ENCODE data around the gene PLCB1.

The PLCB1 gene

DNA sequence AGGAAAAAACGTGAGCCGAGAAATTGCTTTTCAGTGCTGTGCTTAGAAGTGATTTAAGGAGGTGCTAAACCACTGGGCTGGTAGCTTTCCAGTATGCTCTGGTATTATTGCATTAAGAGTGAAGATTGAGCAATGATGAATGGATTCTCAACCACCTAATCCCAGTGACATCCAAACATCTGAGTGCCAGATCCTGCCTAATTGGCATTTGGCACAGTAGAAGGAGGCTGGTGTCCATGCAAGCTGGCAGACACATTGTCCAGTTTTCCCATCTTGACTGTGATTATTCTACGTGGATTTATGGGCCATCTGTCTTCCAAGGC, 538.8 kb downstream of the PLCB1 start:
- no peak overlapping the region for H3K4me3 ChIP-seq (ENCODE audit: low read length)
- DNase-seq (ENCODE audit: low read depth, low spot score) = no peak

DNA sequence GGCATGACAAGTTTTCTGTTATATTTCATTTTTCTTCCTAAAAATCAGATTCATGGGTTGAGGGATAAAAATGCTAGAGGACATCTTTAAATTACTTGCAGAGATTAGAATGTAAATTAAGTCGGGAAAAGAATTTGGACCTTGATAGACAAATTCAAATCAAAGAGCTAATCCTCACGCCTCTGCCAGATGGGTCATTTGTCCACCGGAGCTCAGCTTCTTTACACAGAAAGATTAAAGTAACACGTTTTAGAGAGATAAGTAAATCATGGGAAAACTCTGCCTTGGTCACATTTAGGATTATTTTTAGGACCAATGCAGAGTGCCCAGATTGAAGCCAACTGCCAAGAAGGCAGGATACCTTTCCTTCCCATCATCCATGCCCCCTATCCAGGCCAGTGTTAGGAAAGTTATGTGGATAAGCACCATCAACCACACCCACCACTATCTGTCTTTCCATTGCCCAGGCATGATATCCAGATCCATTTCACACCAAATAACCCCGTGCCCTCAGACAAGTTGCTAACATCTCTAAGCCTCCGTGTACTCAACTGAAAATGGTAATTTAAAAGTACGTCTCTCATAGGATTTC, 539.4 kb downstream of the PLCB1 start:
- no peak for DNase-seq (ENCODE audit: low read depth, low spot score)

DNA sequence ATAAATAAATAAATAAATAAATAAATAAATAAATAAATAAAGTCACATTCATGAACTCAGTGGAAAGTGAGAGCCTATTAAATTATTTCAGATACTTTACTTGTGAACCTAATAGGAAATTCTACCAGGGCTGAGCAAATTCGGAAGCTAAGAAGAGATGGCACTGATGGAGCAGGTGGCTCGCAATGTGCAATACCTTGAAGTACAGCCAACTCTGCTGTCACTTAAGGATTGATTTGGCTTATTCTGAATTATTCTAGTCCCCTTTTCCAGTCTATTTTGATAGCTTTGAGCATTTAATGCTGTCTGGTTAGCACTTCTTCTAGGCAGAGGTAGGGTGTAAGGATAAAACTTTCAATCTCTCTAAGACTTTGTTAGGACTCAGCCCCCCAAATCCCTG, 541.0 kb downstream of the PLCB1 start:
- no peak overlapping the region for H3K4me3 ChIP-seq (ENCODE audit: low read length)
- no peak for DNase-seq (ENCODE audit: low read depth, low spot score)

More for the DNA sequence above, 539.4 kb downstream of the PLCB1 start:
- H3K4me3 ChIP-seq (ENCODE audit: low read length) = no peak overlapping the region

DNA sequence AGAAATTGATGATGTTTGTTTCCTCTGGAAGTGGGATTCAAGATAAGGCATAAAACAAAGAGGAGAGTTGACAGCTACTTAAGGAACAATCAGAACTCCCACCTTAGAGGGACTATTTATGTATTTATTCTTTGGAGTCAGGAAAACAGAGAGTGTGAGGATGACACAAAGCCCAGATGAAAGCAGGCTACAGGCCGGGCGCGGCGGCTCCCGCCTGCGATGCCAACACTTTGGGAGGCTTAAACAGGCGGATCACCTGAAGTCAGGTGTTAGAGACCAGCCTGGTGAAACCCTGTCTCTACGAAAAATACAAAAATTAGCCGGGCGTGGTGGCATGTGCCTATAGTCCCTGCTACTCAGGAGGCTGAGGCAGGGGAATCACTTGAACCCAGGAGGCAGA, 543.8 kb downstream of the PLCB1 start:
- no peak overlapping the region for H3K4me3 ChIP-seq (ENCODE audit: low read length)
- no peak for DNase-seq (ENCODE audit: low read depth, low spot score)

DNA sequence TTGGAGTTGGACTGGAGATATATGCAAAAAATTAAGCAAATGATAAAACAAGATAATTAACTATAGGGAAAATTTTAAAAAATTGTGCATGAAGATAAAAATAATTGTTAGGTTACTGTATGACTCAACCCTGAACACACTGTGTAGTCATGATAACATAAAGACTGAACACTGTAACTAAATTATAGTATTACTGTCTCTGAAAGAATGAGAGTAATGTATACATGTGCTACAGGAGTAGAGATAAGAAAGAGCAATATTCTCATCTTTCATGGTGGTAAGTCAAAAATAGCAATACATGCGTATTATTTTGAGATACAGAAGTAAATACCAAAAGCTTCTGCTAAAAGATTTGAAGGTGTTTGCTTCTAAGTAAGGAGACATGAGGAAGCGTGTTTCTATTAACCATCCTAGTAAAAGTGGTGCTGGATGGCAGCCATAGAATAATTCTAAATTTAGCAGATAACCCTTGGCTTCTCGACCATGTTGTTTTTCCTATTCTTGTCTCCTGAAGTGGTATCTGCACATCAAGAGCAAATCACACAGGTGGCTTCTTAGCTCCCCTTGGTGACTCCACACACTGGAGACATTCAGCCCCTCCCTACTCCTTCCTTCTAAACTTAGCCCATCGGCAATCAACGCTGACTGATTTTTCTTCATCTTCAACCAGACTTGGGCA, 546.2 kb downstream of the PLCB1 start:
- no peak overlapping the region for H3K4me3 ChIP-seq (ENCODE audit: low read length)
- DNase-seq (ENCODE audit: low read depth, low spot score) = no peak

DNA sequence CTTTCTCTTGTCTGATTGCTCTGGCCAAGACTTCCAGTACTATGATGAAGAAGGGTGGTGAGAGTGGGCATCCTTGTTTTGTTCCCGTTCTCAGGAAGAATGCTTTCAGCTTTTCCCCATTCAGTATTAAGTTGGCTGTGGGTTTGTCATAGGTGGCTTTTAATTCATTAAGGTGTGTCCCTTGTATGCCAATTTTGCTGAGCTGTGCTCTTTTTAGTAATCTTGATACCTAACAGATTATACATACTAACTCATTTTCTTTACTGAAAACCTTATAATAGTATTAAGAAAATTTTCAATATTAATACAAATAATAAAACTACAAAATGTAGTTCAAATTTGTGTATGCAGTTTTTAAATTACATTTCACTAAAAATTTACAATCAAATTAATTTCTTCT, 557.3 kb downstream of the PLCB1 start:
- DNase-seq (ENCODE audit: low read depth, low spot score) = no peak
- H3K4me3 ChIP-seq (ENCODE audit: low read length) = no peak overlapping the region

DNA sequence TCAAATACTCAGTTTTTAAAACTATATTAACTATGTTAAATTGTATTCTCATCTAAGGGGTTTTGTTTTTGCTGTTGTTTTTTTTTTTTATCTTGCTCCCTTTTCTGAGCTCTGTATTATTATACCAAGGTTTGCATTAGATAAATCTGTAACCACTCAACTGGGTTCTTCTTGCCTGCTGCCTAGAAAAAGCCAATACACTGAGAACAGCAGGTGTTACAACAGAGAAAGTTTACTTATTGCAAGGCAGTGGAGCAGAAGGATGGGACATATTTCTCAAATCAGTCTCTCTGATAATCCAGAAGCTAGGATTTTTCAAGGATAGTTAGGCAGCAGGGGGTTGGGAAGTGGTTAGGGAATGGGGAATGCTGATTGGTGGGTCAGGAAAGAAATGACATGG, 558.0 kb downstream of the PLCB1 start:
- no peak overlapping the region for H3K4me3 ChIP-seq (ENCODE audit: low read length)
- no peak for DNase-seq (ENCODE audit: low read depth, low spot score)

DNA sequence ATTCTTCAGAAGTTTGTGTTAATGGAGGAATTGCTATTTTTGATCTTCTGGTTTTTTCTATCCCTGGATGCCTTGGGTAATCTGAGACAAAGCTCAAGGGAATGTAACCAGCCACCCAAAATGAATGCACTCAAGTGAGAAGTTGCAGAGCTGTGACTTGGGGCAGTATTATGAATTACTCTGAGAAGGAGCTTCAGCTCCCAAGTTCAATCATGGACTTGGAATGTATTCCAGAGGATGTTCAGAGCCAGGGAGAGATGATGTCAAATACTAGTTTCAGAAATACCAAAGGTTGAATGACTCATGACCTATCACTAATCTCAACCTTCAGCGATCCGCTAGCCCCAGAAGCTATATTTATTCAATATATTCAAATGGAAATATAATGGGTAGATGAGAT, 561.6 kb downstream of the PLCB1 start:
- no peak for DNase-seq (ENCODE audit: low read depth, low spot score)
- H3K4me3 ChIP-seq (ENCODE audit: low read length) = no peak overlapping the region

DNA sequence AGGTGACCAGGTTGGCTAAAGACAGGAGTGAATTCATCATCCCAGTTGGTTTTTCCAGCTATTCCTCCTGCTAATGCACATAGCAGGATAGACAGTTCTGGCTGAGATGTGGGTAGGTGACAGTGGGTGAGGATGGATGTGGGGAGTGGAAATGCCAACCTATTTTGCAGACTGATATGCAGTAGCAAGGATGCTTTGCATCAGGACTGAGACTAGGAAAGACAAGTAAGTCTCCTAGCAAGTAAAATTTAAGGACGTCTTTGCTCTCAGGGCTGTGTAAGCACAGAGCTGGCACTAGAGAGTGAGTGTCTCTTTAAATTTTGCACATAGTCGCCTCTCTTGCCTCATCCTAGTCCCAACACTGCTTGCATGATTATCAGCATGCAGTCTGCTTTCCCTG, 568.7 kb downstream of the PLCB1 start:
- DNase-seq (ENCODE audit: low read depth, low spot score) = no peak
- H3K4me3 ChIP-seq (ENCODE audit: low read length) = no peak overlapping the region

DNA sequence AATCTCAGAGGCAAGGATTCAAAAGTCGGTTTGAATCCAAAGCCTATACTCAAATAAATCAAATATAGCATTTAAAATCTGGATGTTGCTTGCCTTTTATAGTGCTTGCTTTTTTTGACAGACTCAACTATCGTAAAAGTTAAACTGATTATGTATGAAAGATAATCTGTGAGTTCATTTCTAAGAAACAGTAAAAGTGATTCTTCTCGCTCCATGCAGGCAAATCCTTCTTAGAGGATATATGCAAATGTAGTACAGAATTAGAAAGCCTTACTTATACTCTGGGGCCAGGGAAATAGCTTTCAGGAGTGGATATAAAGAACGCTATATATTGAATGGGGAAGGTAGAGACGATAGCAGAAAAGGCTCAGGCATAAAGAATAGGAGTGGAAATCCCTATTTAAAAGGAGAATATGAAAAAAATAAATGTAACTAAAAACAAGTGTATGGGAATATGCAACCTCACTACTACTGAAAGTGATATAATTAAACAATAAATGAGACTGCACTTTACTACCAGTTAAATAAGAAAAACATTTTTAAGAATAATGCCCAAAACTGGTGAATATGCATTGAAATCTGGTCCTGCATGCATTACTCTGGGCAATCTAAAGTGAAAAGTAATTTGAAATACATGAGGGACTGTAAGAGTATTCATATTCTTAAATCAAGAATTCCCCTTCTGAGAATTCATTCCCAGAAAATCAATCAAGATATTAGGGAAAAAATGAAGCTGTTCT, 575.1 kb downstream of the PLCB1 start:
- no peak overlapping the region for H3K4me3 ChIP-seq (ENCODE audit: low read length)
- no peak for DNase-seq (ENCODE audit: low read depth, low spot score)

DNA sequence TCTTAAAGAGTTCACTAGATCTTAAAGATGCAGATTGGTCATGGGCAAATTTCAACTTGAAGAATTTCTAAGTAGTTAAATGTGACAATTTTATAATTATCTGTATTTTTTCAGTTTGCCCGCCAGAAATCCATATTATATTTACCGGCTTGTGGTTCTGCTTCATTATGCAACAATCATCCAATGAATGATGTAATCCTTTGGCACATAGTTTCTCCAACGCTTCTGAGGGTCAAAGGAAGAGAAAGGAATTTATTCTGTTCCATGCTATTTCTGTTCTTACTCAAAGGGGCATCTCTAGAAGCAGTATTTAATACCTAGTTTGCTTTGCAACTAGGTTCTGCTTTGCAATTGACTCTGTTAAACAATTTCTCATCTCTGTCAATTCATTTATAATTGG, 577.6 kb downstream of the PLCB1 start:
- no peak overlapping the region for H3K4me3 ChIP-seq (ENCODE audit: low read length)
- no peak for DNase-seq (ENCODE audit: low read depth, low spot score)

DNA sequence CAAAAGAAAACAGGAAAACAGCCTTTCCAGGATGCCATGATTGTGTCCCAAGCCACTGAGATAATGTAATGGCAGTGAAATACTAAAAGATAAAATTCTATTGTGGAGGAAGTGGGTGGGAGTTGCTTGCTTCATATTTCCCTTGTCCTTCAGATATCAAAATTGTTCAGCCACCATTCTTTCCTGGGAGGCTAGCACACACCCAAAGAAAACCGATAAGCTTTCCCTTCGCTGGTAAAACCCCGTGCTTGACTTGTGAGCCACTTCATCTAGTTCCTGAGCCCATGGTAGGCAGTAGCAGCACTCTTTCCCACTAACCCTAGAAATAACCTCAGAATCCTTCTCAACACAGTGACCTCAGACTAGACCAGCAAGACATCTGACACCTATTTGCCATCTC, 579.4 kb downstream of the PLCB1 start:
- DNase-seq (ENCODE audit: low read depth, low spot score) = no peak
- no peak overlapping the region for H3K4me3 ChIP-seq (ENCODE audit: low read length)

DNA sequence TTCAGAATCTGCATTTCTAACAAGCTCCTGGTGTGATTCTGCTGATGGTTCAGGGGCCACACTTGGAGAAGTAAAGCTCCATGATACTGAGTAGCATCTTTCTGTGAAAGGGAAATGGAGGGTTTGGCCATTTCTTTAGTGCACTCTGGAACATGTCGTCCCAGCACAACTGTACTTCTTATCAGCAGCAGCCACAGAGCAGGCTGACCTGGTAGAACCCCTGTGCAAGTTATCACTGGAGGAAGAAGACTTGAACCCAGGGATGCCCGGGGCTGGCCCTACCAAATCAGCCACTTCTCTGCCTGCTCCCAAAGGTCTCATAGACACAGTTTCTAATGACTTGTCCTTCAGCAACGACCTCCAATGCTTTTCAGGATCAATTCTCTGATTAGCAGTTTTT, 582.1 kb downstream of the PLCB1 start:
- no peak for DNase-seq (ENCODE audit: low read depth, low spot score)
- H3K4me3 ChIP-seq (ENCODE audit: low read length) = no peak overlapping the region

DNA sequence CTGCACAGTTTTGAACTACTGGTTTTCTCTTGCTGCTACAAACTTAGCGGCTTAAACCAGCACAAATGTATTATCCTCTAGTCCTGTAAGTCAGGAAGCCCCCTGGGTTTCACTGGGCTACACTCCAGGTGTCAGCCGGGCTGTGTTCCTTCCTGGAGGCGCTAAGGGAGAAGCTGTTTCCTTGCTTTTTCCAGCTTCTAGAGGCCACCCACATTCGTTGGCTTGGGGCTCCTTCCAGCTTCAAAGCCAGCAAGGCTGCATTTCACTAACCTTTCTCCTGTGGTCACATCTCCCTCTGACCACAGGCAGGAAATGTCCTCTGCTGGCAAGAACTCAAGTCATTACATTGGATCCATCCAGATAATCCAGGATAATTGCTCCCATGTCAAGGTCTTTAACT, 586.2 kb downstream of the PLCB1 start:
- no peak for DNase-seq (ENCODE audit: low read depth, low spot score)
- H3K4me3 ChIP-seq (ENCODE audit: low read length) = no peak overlapping the region

DNA sequence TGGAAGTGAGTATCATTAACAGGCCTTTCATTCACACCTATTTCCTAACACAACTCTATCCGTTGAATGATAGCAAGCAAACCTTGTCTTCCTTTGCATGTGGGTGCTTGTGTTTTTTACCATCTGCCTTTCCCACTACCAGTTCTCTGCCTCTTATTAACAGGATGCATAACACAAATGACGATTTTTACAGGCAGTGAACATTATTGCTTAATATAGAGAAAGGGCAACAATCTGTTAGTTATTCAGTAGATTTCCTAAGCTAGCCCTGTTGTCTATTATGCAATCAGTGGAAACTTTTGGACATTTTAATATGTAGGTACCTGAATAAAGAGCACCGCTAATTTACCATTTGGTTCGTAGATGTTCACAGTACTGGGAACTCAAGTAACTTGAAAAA, 588.0 kb downstream of the PLCB1 start:
- no peak overlapping the region for H3K4me3 ChIP-seq (ENCODE audit: low read length)
- no peak for DNase-seq (ENCODE audit: low read depth, low spot score)

DNA sequence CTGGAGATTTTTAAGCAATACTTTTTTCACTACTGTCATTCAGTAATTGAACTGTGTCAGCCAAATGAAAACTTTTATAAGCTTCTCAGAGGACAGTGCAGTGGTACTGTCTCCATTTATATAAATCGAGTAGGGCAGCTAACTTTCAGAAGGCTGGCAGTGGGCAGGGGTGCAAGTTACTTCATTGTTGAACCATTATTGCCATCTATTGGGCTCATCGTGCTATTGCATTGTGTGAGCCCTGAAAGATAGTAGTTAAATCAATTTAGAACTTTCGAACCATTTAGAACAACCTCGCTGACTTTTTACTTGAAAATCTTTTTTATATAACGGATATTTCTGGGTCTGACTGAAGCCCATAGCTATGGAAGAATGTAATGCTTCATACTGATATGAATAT, 589.0 kb downstream of the PLCB1 start:
- H3K4me3 ChIP-seq (ENCODE audit: low read length) = no peak overlapping the region
- peak; percentile 44 for DNase-seq (ENCODE audit: low read depth, low spot score)

DNA sequence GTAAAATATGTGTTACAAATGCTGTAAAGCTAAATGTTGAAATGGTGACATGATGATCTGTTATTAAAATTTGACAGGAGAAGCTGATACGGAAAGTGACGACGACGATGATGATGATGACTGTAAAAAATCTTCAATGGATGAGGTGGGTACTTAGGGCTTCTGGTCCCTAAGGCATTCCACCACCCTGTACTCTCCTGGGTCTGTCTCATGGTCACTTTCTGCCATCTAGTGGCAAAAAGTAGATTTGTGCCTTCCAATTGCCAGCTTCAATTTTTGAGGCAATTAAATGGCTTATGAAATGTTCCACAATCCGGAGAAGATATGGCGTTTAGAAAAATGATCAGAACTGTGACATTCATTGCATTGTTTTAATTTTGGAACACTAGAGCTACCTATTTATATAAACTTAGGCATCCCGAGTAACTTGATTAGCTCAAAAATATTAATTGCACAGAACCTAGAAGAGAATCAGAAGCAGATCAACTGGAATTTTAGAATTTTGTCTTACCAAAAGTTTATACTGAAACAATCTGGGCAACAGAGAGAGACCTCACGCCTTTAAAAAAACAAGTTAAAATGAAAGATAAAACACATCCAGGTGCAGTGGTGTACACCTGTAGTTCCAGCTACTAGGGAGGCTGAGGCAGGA, 590.3 kb downstream of the PLCB1 start:
- DNase-seq (ENCODE audit: low read depth, low spot score) = peak; percentile 61
- no peak overlapping the region for H3K4me3 ChIP-seq (ENCODE audit: low read length)

DNA sequence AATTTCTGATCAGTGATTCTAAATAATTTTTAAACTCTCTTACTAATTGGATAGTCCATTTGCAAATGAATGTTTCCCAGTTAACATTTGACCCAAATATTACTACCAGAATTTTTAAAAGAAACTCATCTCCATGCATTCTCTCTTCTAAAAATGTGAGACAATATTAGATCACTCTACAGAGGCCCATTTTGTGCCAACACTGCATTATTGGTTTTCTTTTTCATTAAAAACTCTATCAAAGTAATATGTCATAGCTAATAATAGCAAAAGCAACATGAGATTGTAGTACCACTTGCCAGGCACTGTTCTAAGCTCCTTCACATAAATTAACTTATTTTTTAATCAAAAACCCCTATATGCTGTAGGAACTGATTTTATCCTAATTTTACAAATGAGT, 591.2 kb downstream of the PLCB1 start:
- no peak for DNase-seq (ENCODE audit: low read depth, low spot score)
- H3K4me3 ChIP-seq (ENCODE audit: low read length) = no peak overlapping the region

DNA sequence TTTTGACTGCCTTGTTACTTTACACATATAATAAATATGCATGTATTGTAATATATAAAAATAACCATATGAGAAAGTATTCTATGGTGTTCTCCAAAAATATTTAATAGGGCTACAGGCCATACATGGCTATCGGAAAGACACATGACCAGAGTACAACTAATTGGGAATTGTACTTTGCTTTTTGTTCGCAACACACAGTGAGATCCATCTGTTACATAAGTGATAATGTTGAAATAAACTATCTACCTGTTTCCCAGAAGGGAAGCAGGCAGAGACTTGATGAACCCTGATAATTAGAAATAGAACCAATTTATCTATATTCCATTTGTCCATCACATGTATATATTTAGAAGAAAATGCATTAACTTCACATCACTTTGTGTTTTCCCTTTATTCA, 592.8 kb downstream of the PLCB1 start:
- DNase-seq (ENCODE audit: low read depth, low spot score) = no peak
- H3K4me3 ChIP-seq (ENCODE audit: low read length) = no peak overlapping the region

DNA sequence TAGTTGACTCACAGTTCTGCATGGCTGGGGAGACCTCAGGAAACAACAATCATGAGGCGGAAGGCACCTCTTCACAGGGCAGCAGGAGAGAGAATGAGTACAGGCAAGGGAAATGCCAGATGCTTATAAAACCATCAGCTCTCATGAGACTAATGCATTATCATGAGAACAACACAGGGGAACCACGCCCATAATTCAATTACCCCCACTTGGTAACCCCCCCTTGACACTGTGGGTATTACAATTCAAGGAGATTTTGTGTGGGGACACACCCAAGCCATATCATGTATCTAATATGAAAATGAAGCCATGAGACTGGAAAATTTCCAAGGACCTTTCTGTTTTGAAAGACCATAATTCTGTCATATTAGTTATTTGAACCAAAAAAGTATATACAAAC, 594.4 kb downstream of the PLCB1 start:
- DNase-seq (ENCODE audit: low read depth, low spot score) = no peak
- H3K4me3 ChIP-seq (ENCODE audit: low read length) = no peak overlapping the region

Data from Jurkat, Clone E6-1 (cell line).